Measurements from ENCODE around the gene SIK2.

The SIK2 gene

DNA sequence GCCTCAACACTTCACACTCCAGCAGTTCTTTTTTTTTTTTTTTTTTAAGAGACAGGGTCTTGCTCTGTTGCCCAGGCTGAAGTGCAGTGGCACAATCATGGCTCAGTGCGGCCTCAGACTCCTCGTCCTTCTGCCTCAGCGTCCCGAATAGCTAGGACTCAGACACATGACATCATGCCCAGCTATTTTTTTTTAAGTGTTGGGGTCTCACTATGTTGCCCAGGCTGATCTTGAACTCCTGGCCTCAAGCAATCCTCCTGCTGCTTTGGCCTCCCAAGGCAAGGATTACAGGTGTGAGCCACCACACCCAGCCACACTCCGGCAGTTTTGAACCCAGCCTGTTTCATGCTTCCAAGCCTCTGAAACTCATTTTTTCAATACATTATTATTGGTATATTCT is 160.3 kb downstream of the SIK2 start:
- no peak for ATAC-seq
- no peak for TF ChIP-seq ZNF8 (CRISPR knock-in tag; IDR thresholded peaks at IDR 0.05)
- no peak for TF ChIP-seq SNAI2 (CRISPR knock-in tag; IDR thresholded peaks at IDR 0.05)
- no peak for TF ChIP-seq ESRRG (CRISPR knock-in tag; IDR thresholded peaks at IDR 0.05)
- TF ChIP-seq PPARA (CRISPR knock-in tag; IDR thresholded peaks at IDR 0.05; ENCODE audit: borderline replicate concordance): no peak
- TF ChIP-seq, protein P1, sequence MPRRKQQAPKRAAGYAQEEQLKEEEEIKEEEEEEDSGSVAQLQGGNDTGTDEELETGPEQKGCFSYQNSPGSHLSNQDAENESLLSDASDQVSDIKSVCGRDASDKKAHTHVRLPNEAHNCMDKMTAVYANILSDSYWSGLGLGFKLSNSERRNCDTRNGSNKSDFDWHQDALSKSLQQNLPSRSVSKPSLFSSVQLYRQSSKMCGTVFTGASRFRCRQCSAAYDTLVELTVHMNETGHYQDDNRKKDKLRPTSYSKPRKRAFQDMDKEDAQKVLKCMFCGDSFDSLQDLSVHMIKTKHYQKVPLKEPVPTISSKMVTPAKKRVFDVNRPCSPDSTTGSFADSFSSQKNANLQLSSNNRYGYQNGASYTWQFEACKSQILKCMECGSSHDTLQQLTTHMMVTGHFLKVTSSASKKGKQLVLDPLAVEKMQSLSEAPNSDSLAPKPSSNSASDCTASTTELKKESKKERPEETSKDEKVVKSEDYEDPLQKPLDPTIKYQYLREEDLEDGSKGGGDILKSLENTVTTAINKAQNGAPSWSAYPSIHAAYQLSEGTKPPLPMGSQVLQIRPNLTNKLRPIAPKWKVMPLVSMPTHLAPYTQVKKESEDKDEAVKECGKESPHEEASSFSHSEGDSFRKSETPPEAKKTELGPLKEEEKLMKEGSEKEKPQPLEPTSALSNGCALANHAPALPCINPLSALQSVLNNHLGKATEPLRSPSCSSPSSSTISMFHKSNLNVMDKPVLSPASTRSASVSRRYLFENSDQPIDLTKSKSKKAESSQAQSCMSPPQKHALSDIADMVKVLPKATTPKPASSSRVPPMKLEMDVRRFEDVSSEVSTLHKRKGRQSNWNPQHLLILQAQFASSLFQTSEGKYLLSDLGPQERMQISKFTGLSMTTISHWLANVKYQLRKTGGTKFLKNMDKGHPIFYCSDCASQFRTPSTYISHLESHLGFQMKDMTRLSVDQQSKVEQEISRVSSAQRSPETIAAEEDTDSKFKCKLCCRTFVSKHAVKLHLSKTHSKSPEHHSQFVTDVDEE (CRISPR knock-in tag; IDR thresholded peaks at IDR 0.05): no peak
- no peak for TF ChIP-seq ZNF70 (CRISPR knock-in tag; IDR thresholded peaks at IDR 0.05)
- no peak for TF ChIP-seq ISL1 (CRISPR knock-in tag; IDR thresholded peaks at IDR 0.05)
- no peak for TF ChIP-seq BACH2 (CRISPR knock-in tag; IDR thresholded peaks at IDR 0.05; ENCODE audit: borderline replicate concordance)
- no peak for TF ChIP-seq CSDC2 (CRISPR knock-in tag; IDR thresholded peaks at IDR 0.05)
- no peak for TF ChIP-seq PATZ1 (CRISPR knock-in tag; IDR thresholded peaks at IDR 0.05; ENCODE audit: borderline replicate concordance)

DNA sequence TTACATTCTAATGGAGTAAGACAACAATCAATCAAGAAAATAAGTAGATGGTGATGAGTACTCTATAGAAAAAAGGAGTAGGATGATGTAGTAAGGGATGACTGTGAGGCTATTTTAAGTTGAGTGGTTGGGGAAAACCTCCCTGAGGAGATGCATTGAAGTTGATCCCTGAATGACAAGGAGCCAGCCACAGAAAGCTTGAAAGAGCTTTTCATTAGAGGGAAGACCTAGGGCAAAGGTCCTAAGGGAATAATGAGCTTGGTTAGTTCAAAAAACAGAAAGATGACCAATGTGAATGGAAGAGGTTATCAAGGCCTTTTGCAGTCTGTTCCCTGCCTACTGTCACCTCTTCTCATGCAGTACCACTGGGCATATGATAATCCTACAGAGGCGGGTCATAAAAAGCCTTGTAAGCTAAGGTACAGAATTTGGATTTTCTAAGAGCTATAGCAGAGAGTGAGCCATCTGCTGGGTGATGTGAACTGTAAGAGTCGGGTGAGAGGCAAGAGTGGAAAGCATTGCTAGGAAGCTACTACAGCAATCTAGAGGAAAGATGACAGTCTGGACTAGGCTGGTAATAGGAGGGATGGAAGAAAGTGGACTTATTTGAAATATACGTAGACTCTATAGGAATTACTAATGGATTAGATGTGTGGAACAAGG is 160.9 kb downstream of the SIK2 start:
- TF ChIP-seq, protein P2, sequence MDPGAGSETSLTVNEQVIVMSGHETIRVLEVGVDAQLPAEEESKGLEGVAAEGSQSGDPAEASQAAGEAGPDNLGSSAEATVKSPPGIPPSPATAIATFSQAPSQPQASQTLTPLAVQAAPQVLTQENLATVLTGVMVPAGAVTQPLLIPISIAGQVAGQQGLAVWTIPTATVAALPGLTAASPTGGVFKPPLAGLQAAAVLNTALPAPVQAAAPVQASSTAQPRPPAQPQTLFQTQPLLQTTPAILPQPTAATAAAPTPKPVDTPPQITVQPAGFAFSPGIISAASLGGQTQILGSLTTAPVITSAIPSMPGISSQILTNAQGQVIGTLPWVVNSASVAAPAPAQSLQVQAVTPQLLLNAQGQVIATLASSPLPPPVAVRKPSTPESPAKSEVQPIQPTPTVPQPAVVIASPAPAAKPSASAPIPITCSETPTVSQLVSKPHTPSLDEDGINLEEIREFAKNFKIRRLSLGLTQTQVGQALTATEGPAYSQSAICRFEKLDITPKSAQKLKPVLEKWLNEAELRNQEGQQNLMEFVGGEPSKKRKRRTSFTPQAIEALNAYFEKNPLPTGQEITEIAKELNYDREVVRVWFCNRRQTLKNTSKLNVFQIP (CRISPR knock-in tag; IDR thresholded peaks at IDR 0.05; ENCODE audit: borderline replicate concordance, low read depth): no peak
- no peak for TF ChIP-seq GLIS3 (CRISPR knock-in tag; IDR thresholded peaks at IDR 0.05)
- TF ChIP-seq TCF4 (CRISPR knock-in tag; IDR thresholded peaks at IDR 0.05; ENCODE audit: borderline replicate concordance): no peak
- TF ChIP-seq ARNTL (CRISPR knock-in tag; IDR thresholded peaks at IDR 0.05; ENCODE audit: borderline replicate concordance, low read depth): no peak
- no peak for TF ChIP-seq ZC3H10 (CRISPR knock-in tag; IDR thresholded peaks at IDR 0.05)
- ATAC-seq: no peak

DNA sequence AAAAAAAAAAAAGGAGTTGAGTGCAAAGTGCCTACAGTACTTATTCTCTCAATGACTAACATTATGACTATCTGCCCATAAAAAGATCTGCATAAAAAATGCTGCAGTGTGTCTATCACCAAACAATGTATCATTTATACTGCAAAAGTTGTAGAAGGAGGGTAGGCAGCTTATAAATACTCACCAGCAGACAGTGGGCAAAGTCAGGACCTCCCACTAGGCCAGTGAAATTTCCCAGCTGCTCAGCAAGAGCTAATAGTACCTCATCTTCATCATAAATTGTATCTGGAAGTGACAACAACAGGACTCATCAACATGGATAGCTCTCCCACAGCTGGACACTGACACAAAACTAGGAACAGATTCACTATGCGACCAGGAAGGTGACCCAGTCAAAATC is 162.4 kb downstream of the SIK2 start:
- no peak for ATAC-seq
- TF ChIP-seq SNAI2 (CRISPR knock-in tag; IDR thresholded peaks at IDR 0.05): no peak

DNA sequence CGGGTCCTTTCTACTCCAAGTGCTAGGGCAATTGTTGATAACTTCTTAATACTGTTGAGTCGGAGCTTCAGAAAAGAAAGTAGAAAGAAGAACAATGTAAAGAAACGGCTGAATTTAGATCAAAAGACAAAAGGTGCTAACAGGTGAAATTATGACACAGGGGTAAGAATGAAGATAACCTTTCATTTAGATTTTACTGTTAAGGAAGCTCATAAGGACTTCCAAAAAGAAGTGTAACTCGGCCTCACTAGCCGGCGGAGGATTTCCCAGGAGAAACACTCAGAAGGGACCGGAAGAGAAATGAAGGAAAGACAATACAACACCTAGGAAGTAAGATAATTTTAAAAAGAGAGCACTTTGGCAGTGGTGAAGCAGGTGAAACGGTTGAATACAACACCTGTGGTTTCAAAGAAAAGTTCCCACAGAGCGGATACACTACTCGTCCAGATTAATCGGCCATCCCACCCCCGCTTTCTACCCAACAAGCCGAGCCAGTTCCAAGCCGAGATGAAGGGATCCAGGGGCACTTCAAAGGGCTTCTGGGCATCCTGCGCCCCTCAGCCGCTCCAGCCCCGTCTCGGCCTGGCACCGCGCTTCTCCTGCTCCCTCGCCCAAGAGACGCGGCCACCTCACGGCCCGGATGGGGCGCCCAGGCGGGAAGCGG is 163.2 kb downstream of the SIK2 start:
- TF ChIP-seq, protein P2 (CRISPR knock-in tag; IDR thresholded peaks at IDR 0.05; ENCODE audit: borderline replicate concordance, low read depth): no peak
- no peak for TF ChIP-seq PPARA (CRISPR knock-in tag; IDR thresholded peaks at IDR 0.05; ENCODE audit: borderline replicate concordance)
- ATAC-seq: peak; percentile 50

DNA sequence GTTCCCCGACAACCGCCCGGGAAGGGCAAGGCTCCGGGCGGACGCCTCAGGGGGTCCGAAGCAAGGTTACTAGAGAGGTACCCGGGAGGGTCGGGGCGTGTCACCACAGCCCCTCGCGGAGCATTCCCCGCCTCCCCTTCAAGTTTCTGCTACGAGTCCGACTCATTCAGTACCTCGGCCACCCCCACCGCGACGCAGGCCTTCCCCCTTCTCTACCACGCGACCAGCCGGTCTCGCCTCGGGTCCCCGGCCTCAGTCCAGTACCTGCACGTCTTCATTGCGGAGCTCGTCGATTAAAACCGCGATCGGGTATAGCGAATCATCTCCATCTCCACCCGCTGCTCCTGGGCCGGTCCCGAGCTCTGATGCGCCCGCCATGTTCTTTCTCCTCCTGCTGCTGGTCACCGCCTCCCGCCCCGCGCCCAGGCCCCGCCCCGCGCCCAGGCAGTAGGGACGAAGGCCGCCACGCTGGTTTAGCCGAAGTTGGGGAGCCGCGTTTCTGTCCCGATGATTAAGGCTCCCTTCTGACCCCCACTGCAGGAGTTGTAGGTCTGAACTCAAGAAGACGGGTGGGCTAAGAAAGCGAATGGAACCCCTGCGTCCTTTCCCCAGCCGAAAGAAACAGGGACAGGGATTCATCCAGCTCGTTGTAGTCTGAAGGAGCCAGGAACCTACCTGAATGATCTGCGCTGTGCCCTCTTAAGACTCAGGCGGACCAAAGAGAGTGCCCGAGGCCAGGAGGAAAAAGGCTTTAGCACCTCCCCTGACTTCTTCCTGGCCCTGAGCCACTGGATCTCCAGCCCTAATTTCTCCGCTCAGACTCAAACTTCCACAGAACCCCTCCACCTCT is 164.0 kb downstream of the SIK2 start, which contains the start of gene PPP2R1B:
TSS of gene PPP2R1B (minus strand) at position 406 of the 850 bp plus-strand sequence. CDS start at position 378, 28 bp downstream.
- peak; percentile 94 for ATAC-seq

More for the DNA sequence above, 164.0 kb downstream of the SIK2 start, which contains the start of gene PPP2R1B:
- TF ChIP-seq, protein P3, sequence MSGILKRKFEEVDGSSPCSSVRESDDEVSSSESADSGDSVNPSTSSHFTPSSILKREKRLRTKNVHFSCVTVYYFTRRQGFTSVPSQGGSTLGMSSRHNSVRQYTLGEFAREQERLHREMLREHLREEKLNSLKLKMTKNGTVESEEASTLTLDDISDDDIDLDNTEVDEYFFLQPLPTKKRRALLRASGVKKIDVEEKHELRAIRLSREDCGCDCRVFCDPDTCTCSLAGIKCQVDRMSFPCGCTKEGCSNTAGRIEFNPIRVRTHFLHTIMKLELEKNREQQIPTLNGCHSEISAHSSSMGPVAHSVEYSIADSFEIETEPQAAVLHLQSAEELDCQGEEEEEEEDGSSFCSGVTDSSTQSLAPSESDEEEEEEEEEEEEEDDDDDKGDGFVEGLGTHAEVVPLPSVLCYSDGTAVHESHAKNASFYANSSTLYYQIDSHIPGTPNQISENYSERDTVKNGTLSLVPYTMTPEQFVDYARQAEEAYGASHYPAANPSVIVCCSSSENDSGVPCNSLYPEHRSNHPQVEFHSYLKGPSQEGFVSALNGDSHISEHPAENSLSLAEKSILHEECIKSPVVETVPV (CRISPR knock-in tag; IDR thresholded peaks at IDR 0.05): no peak
- no peak for TF ChIP-seq OSR1 (CRISPR knock-in tag; IDR thresholded peaks at IDR 0.05)
- TF ChIP-seq ZFP30 (CRISPR knock-in tag; IDR thresholded peaks at IDR 0.05): no peak
- no peak for TF ChIP-seq ISL1 (CRISPR knock-in tag; IDR thresholded peaks at IDR 0.05)
- TF ChIP-seq PATZ1 (CRISPR knock-in tag; IDR thresholded peaks at IDR 0.05; ENCODE audit: borderline replicate concordance): no peak
